ENCODE results near the gene PHF13. TPM values are rescaled to one million over a fixed set of nuclear protein-coding genes. Genes with fewer than 3 reads are reported as not detected.
A peak's percentile ranks its signal among the peaks of the same experiment; 100 is the strongest.

PHF13 gene
- total and polyA plus RNA-seq, 9 of the 15 experiments (the other 6 are each of a cell fraction or from before 2014, with no cell fraction given) = 1.8 to 36.1 (median 11.7) TPM

DNA sequence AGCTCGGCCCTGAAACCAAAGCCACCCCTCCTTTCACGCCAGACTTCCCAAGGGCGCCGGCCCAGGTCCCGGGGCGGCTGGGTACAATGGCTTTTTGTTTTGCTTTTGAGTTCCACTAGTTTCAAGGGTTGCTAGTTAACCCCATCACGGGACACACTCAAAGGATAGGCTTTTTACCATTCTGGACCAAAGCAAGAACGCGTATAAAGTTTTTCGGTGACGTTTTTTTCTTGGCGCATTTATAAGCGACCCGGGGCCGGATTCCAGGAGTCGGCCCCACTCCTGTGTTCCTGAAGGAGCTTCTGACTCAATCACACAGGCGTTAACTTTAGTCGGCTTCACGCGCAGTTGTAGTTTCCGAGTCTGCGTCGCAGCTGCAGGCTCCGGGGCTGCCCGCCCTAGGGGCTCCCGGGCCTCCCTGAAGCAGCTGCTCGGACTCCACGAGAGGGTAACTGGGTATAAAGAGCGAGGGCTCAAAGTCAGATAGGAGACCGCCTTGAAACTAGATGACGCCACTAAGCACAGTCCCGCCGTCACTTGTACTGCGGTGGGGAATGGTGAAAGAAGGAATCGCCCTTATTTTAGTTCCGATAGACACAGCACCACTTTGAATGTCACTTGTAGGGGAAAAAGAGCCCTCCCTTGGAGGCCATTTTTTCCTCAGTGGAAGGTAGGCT is 10.2 kb upstream of the PHF13 start (continued):
- TF ChIP-seq ESRRB (CRISPR knock-in tag; IDR thresholded peaks at IDR 0.05; ENCODE audit: borderline replicate concordance) (no peak), TAF7 (tag; IDR thresholded peaks at IDR 0.05) (no peak), CBX8 (IDR thresholded peaks at IDR 0.05; ENCODE audit: borderline replicate concordance, extremely low read depth, low read depth, low read length, poor library complexity, severe bottlenecking) (no peak), CEBPG (CRISPR knock-in tag; IDR thresholded peaks at IDR 0.05) (no peak), CEBPG (tag; conservative IDR thresholded peaks at IDR 0.05 in 1 of 2, IDR thresholded peaks at IDR 0.05 in 1 of 2) (no peak), E2F3 (CRISPR knock-in tag; IDR thresholded peaks at IDR 0.05) (no peak), GABPB1 (CRISPR knock-in tag; IDR thresholded peaks at IDR 0.05) (0 out of 2 replicates have a peak, but pooled peaks have one; percentile 4), E2F1 (CRISPR knock-in tag; IDR thresholded peaks at IDR 0.05) (no peak), DNMT1 (IDR thresholded peaks at IDR 0.05) (no peak), EZH2 (IDR thresholded peaks at IDR 0.05; ENCODE audit: borderline replicate concordance, low read depth, low read length) (no peak), ZNF174 (CRISPR knock-in tag; IDR thresholded peaks at IDR 0.05) (no peak), ELF1 (tag; IDR thresholded peaks at IDR 0.05) (no peak), TARDBP (IDR thresholded peaks at IDR 0.05) (no peak), KLF1 (tag; IDR thresholded peaks at IDR 0.05) (no peak), ZNF830 (CRISPR knock-in tag; IDR thresholded peaks at IDR 0.05) (no peak; the same call in 1 of the 2 replicates), PKNOX1 (IDR thresholded peaks at IDR 0.05) (no peak), CCAR2 (IDR thresholded peaks at IDR 0.05; ENCODE audit: low read depth, low read length) (no peak), E2F6 (IDR thresholded peaks at IDR 0.05; ENCODE audit: borderline replicate concordance in 1 of 2, extremely low read depth in 1 of 2, insufficient read depth in 1 of 2, insufficient read length in 1 of 2, low read depth in 1 of 2, low read length in 1 of 2, poor library complexity in 1 of 2, severe bottlenecking in 1 of 2) (peak in 1 of 2 experiments; percentile 35), NR2C2 (CRISPR knock-in tag; IDR thresholded peaks at IDR 0.05) (no peak), NR2C2 (tag; IDR thresholded peaks at IDR 0.05) (no peak; the same call in 1 of the 2 replicates), CBFA2T3 (IDR thresholded peaks at IDR 0.05) (no peak)
- TF ChIP-seq, protein P1, sequence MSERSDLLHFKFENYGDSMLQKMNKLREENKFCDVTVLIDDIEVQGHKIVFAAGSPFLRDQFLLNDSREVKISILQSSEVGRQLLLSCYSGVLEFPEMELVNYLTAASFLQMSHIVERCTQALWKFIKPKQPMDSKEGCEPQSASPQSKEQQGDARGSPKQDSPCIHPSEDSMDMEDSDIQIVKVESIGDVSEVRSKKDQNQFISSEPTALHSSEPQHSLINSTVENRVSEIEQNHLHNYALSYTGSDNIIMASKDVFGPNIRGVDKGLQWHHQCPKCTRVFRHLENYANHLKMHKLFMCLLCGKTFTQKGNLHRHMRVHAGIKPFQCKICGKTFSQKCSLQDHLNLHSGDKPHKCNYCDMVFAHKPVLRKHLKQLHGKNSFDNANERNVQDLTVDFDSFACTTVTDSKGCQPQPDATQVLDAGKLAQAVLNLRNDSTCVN (CRISPR knock-in tag; IDR thresholded peaks at IDR 0.05) = no peak
- TF ChIP-seq, protein P2, sequence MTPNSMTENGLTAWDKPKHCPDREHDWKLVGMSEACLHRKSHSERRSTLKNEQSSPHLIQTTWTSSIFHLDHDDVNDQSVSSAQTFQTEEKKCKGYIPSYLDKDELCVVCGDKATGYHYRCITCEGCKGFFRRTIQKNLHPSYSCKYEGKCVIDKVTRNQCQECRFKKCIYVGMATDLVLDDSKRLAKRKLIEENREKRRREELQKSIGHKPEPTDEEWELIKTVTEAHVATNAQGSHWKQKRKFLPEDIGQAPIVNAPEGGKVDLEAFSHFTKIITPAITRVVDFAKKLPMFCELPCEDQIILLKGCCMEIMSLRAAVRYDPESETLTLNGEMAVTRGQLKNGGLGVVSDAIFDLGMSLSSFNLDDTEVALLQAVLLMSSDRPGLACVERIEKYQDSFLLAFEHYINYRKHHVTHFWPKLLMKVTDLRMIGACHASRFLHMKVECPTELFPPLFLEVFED (CRISPR knock-in tag; conservative IDR thresholded peaks at IDR 0.05) = no peak

All from K562 (cell line).